Measurements from ENCODE around the gene PHGDH.
"Not testable (repeated sequence)": the region's sequence is repeated elsewhere in the genome, so short reads cannot be mapped to it uniquely, and the experiment has no call there.

PHGDH gene

GRCh38 chr1:119711804-119712341 is at the start of gene PHGDH:
TSS of gene PHGDH (plus strand) at chr1:119711934. CDS start at chr1:119712023, 89 bp downstream.
- peak; percentile 84 for FAIRE-seq

- FAIRE-seq = no peak
Measured at GRCh38 chr1:119662034-119662437, 49.7 kb upstream of the PHGDH start.

GRCh38 chr1:119664067-119664466 is 47.7 kb upstream of the PHGDH start:
- FAIRE-seq = no peak

GRCh38 chr1:119667173-119667572 is 44.6 kb upstream of the PHGDH start:
- no peak for FAIRE-seq

- FAIRE-seq = no peak
Measured at GRCh38 chr1:119670898-119671297, 40.8 kb upstream of the PHGDH start.

- no peak for FAIRE-seq
Measured at GRCh38 chr1:119673171-119673940, 38.4 kb upstream of the PHGDH start.

GRCh38 chr1:119674111-119674526 is 37.6 kb upstream of the PHGDH start:
- no peak for FAIRE-seq

GRCh38 chr1:119674835-119675289 is 36.9 kb upstream of the PHGDH start:
- FAIRE-seq = no peak

- peak; percentile 72 for FAIRE-seq
Measured at GRCh38 chr1:119675349-119676345, 36.1 kb upstream of the PHGDH start.

GRCh38 chr1:119676571-119677206 is 35.0 kb upstream of the PHGDH start:
- FAIRE-seq = no peak

GRCh38 chr1:119679223-119679622 is 32.5 kb upstream of the PHGDH start:
- no peak for FAIRE-seq

GRCh38 chr1:119680193-119680592 is 31.5 kb upstream of the PHGDH start:
- FAIRE-seq = no peak

- FAIRE-seq = no peak
Measured at GRCh38 chr1:119680723-119681122, 31.0 kb upstream of the PHGDH start.

- FAIRE-seq = no peak
Measured at GRCh38 chr1:119681560-119681959, 30.2 kb upstream of the PHGDH start.

GRCh38 chr1:119682141-119682540 is 29.6 kb upstream of the PHGDH start:
- FAIRE-seq = no peak

- no peak for FAIRE-seq
Measured at GRCh38 chr1:119683893-119684292, 27.8 kb upstream of the PHGDH start.

- no peak for FAIRE-seq
Measured at GRCh38 chr1:119686661-119687060, 25.1 kb upstream of the PHGDH start.

- no peak for FAIRE-seq
Measured at GRCh38 chr1:119687434-119688079, 24.2 kb upstream of the PHGDH start.

- FAIRE-seq = no peak
Measured at GRCh38 chr1:119688810-119689209, 22.9 kb upstream of the PHGDH start.

GRCh38 chr1:119689511-119689910 is 22.2 kb upstream of the PHGDH start:
- FAIRE-seq = no peak

GRCh38 chr1:119696863-119697262 is 14.9 kb upstream of the PHGDH start:
- FAIRE-seq = not testable (repeated sequence)

- no peak for FAIRE-seq
Measured at GRCh38 chr1:119697598-119697997, 14.1 kb upstream of the PHGDH start.

Data from G401.6 (cell line).